Trophoblast cell (in vitro differentiated cells and primary cell): ENCODE data around the gene SND1.

Experiments used
- DNase-seq, 2 donors: peaks; one replicate each; pipeline ENCODE4 v3.0.0-alpha.2; 2016
- H2AFZ ChIP-seq: 2 replicates; pipeline ENCODE4 v1.6.1; 2013; ENCODE audit warnings: low read length, moderate library complexity, mild to moderate bottlenecking; ENCODE audit not compliant: insufficient read depth, poor library complexity
- H2AK5ac ChIP-seq: 2 replicates; pipeline ENCODE4 v1.6.1; 2013; ENCODE audit warnings: mild to moderate bottlenecking, low read length
- H2BK120ac ChIP-seq: 2 replicates; pipeline ENCODE4 v1.6.1; 2013; ENCODE audit warnings: low read length, mild to moderate bottlenecking, moderate library complexity; ENCODE audit not compliant: insufficient read depth, poor library complexity
- H2BK12ac ChIP-seq: 2 replicates; pipeline ENCODE4 v1.6.1; 2013; ENCODE audit warnings: mild to moderate bottlenecking, low read length, moderate library complexity
- H2BK5ac ChIP-seq: 2 replicates; pipeline ENCODE4 v1.6.1; 2013; ENCODE audit warnings: low read length, low read depth, moderate library complexity, mild to moderate bottlenecking; ENCODE audit not compliant: poor library complexity
- H3K14ac ChIP-seq: 2 replicates; pipeline ENCODE4 v1.6.1; 2013; ENCODE audit warnings: mild to moderate bottlenecking, low read length
- H3K18ac ChIP-seq: 2 replicates; pipeline ENCODE4 v1.6.1; 2013; ENCODE audit warnings: mild to moderate bottlenecking, low read length
- H3K23ac ChIP-seq: 2 replicates; pipeline ENCODE4 v1.6.1; 2013; ENCODE audit warnings: low read length
- H3K27ac ChIP-seq: 2 replicates; pipeline ENCODE4 v1.5.1; 2013; ENCODE audit warnings: low read depth, mild to moderate bottlenecking, inconsistent platforms, low read length, moderate library complexity
- H3K27me3 ChIP-seq: 2 replicates; pipeline ENCODE4 v1.6.1; 2013; ENCODE audit warnings: inconsistent platforms, mild to moderate bottlenecking, low read length, moderate library complexity; ENCODE audit not compliant: insufficient read depth
- H3K36me3 ChIP-seq, 2 experiments: 1 replicate in 1 of 2; 2 replicates in 1 of 2; pipeline ENCODE4 v1.6.1; 2013; ENCODE audit warnings: low read length in 2 of 2, mild to moderate bottlenecking in 2 of 2, moderate library complexity in 1 of 2; ENCODE audit not compliant: insufficient read depth in 2 of 2, control insufficient read depth in 1 of 2
- H3K4ac ChIP-seq: 2 replicates; pipeline ENCODE4 v1.6.1; 2013; ENCODE audit warnings: low read depth, mild to moderate bottlenecking, low read length, moderate library complexity
- H3K4me1 ChIP-seq, 2 experiments: 1 replicate in 1 of 2; 2 replicates in 1 of 2; pipeline ENCODE4 v1.6.1; 2013; ENCODE audit warnings: low read length in 2 of 2, mild to moderate bottlenecking in 2 of 2, moderate library complexity in 1 of 2; ENCODE audit not compliant: insufficient read depth in 2 of 2, control insufficient read depth in 1 of 2
- H3K4me2 ChIP-seq: 2 replicates; pipeline ENCODE4 v1.6.1; 2013; ENCODE audit warnings: inconsistent platforms, mild to moderate bottlenecking, low read length, moderate library complexity
- H3K4me3 ChIP-seq: 2 replicates; pipeline ENCODE4 v1.5.1; 2013; ENCODE audit warnings: mild to moderate bottlenecking, low read depth, low read length, inconsistent platforms
- H3K79me1 ChIP-seq: one replicate; pipeline ENCODE4 v1.6.1; 2013; ENCODE audit warnings: low read length
- H3K79me2 ChIP-seq: 2 replicates; pipeline ENCODE4 v1.6.1; 2013; ENCODE audit warnings: low read length, mild to moderate bottlenecking; ENCODE audit not compliant: control insufficient read depth, insufficient read depth, poor library complexity
- H3K9ac ChIP-seq: 2 replicates; pipeline ENCODE4 v1.6.1; 2013; ENCODE audit warnings: mild to moderate bottlenecking, low read length
- H3K9me3 ChIP-seq: 2 replicates; pipeline ENCODE4 v1.6.1; 2013; ENCODE audit warnings: low read depth, mild to moderate bottlenecking, control low read depth, inconsistent platforms, low read length; ENCODE audit not compliant: insufficient read depth
- H4K12ac ChIP-seq: 2 replicates; pipeline ENCODE4 v1.6.1; 2013; ENCODE audit warnings: low read depth, mild to moderate bottlenecking, low read length, moderate library complexity
- H4K8ac ChIP-seq: 2 replicates; pipeline ENCODE4 v1.6.1; 2013; ENCODE audit warnings: low read depth, mild to moderate bottlenecking, low read length, moderate library complexity
- H4K91ac ChIP-seq: one replicate; pipeline ENCODE4 v1.6.1; 2013; ENCODE audit warnings: low read depth, mild to moderate bottlenecking, low read length, moderate library complexity
- WGBS: extraction: QIAGEN DNeasy Blood & Tissue Kit; methylation state at CpG from one replicate; pipeline ENCODE4 v1.1.7; 2013; ENCODE audit warnings: missing lambda C conversion rate; ENCODE audit not compliant: insufficient read length, insufficient coverage; ENCODE audit errors: extremely low coverage; 5-methylcytosine and 5-hydroxymethylcytosine counted together

The SND1 gene

DNA sequence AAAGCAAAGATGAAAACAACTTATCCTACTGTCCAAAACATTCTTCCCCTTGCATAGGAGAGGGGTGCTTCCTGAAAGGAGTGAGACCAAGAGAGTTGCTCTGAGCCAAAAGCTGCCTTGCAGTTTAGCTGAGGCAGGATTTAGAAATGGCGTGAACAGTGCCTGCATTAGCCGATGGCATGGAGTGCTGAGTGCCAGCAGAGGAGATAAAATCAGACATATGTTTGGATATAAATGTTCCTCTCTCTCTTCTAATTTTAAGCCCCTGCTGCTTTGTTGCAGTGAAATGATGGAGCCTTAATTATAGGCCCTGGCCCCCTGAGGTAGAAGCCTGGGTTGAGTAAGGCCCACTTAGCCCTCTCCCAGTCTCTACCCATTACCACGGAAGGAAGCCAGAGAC, 372.2 kb downstream of the SND1 start:
- Histone ChIP-seq H2BK5ac (no peak overlapping the region), H3K27ac (no peak overlapping the region), H3K14ac (no peak overlapping the region), H4K12ac (no peak overlapping the region), H4K91ac (no peak overlapping the region), H3K4me2 (no peak overlapping the region), H4K8ac (no peak overlapping the region), H3K4ac (no peak overlapping the region), H3K79me2 (no peaks in the 10 kb centered on the region), H2AK5ac (no peak overlapping the region), H3K4me1 (peaks cover 16% of the 10 kb centered on the region in 2 experiments), H3K4me3 (no peak overlapping the region), H2BK120ac (no peak overlapping the region), H3K18ac (no peak overlapping the region), H3K27me3 (no peaks in the 10 kb centered on the region), H2AFZ (no peak overlapping the region), H2BK12ac (no peak overlapping the region), H3K36me3 (peaks cover 7 to 15% of the 10 kb centered on the region in 2 experiments), H3K23ac (no peak overlapping the region), H3K9me3 (no peaks in the 10 kb centered on the region), H3K9ac (no peak overlapping the region), H3K79me1 (no peaks in the 10 kb centered on the region)
- no peak for DNase-seq
- no CpG with 5 or more reads among the region's 3 CpGs for WGBS

DNA sequence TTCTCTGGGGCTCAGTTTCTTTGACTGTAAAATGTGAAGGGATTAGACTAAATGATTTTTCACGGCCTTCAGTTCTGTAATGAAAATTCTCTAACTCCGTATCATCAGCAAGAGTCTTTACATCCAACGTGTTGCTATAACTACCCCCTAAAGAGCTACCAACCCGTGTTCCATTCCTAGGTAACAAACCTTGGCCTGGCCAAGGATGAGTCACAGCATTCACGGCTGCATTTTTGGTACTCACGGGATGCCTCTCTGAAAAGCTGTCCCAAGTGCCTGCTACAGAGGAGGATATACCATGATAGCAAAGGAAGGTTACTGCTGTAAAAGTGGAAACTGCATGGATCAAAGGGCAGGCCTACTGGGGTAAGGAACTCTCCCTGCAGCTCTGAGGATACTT, 373.4 kb downstream of the SND1 start:
- Histone ChIP-seq H3K4ac (no peak overlapping the region), H4K8ac (no peak overlapping the region), H3K9me3 (peaks cover 4% of the 10 kb centered on the region), H3K4me2 (no peak overlapping the region), H2AK5ac (no peak overlapping the region), H3K23ac (no peak overlapping the region), H2BK120ac (no peak overlapping the region), H2BK12ac (no peak overlapping the region), H2AFZ (no peak overlapping the region), H3K9ac (no peak overlapping the region), H3K27ac (no peak overlapping the region), H4K12ac (no peak overlapping the region), H3K4me3 (no peak overlapping the region), H3K14ac (no peak overlapping the region), H4K91ac (no peak overlapping the region), H2BK5ac (no peak overlapping the region), H3K79me2 (no peaks in the 10 kb centered on the region), H3K79me1 (no peaks in the 10 kb centered on the region), H3K27me3 (no peaks in the 10 kb centered on the region), H3K4me1 (peaks cover 19% of the 10 kb centered on the region in 2 experiments), H3K18ac (no peak overlapping the region), H3K36me3 (peaks cover 9 to 21% of the 10 kb centered on the region in 2 experiments)
- no CpG with 5 or more reads among the region's 6 CpGs for WGBS
- DNase-seq = peak; percentile 52 to 70

DNA sequence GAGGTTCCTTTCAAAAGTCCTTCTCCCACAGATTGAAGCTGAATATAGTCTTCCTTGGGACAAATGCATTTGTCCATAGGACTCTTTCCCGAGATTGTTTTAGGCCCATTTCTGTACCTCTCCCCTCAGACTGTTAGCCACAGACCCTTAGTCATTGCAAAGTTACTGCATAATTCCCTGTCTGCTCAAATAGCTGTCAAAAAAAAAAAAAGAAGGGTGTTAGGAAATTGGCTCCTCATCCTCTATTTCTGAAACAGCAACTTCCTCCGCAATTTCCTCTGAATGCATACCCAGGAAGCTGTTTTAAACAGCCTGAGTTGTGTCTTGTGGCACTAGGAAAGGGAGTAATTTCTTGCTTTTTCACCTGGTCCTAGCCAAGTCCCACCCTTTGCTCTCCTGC, 373.8 kb downstream of the SND1 start:
- no peak overlapping the region for H3K4me3 ChIP-seq

DNA sequence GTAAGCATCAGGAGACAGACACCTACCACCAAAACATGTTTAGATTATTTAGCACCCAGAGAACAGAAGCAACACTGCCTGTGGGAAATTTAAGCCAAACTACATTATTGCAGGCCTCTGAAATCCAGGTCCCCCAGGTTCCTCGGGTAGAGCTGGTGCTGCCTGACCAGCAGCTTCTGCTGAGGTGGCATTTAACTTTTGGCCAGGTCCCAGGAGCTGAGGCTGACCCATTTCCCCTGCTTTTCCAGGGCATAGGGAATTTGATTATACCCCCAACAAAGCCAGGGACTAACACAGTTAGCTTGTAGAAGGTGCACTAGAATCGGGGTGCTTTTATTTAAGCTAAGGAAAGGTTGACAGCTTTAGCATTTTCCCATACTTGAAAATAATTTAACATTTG, 374.6 kb downstream of the SND1 start:
- WGBS = no CpG with 5 or more reads among the region's 2 CpGs
- H3K4me2 ChIP-seq = no peak overlapping the region
- peaks cover 6 to 17% of the 10 kb centered on the region in 2 experiments for H3K36me3 ChIP-seq
- H2AK5ac ChIP-seq = no peak overlapping the region
- H3K4me1 ChIP-seq = peaks cover 19 to 21% of the 10 kb centered on the region in 2 experiments
- DNase-seq = no peak
- no peak overlapping the region for H2AFZ ChIP-seq
- no peak overlapping the region for H3K9ac ChIP-seq
- H3K79me2 ChIP-seq = no peaks in the 10 kb centered on the region
- H3K18ac ChIP-seq = no peak overlapping the region
- H3K23ac ChIP-seq = no peak overlapping the region
- H4K8ac ChIP-seq = no peak overlapping the region
- no peak overlapping the region for H3K27ac ChIP-seq
- no peak overlapping the region for H4K12ac ChIP-seq
- H2BK120ac ChIP-seq = no peak overlapping the region
- no peak overlapping the region for H3K14ac ChIP-seq
- no peak overlapping the region for H3K4ac ChIP-seq
- H3K27me3 ChIP-seq = peaks cover 3% of the 10 kb centered on the region
- no peak overlapping the region for H3K4me3 ChIP-seq
- H2BK5ac ChIP-seq = no peak overlapping the region
- no peak overlapping the region for H2BK12ac ChIP-seq
- H3K9me3 ChIP-seq = peaks cover 6% of the 10 kb centered on the region
- H3K79me1 ChIP-seq = no peaks in the 10 kb centered on the region
- no peak overlapping the region for H4K91ac ChIP-seq

More for the DNA sequence above, 373.8 kb downstream of the SND1 start:
- H2AK5ac ChIP-seq = no peak overlapping the region
- peaks cover 22 to 23% of the 10 kb centered on the region in 2 experiments for H3K4me1 ChIP-seq
- H3K9me3 ChIP-seq = peaks cover 6% of the 10 kb centered on the region
- no peak overlapping the region for H3K9ac ChIP-seq
- peaks cover 6 to 17% of the 10 kb centered on the region in 2 experiments for H3K36me3 ChIP-seq
- DNase-seq = no peak
- no peak overlapping the region for H3K27ac ChIP-seq
- no peak overlapping the region for H2BK120ac ChIP-seq
- H3K14ac ChIP-seq = no peak overlapping the region
- H4K12ac ChIP-seq = no peak overlapping the region
- no peak overlapping the region for H3K23ac ChIP-seq
- no peaks in the 10 kb centered on the region for H3K79me2 ChIP-seq
- no peak overlapping the region for H2BK5ac ChIP-seq
- H2BK12ac ChIP-seq = no peak overlapping the region
- no peak overlapping the region for H3K18ac ChIP-seq
- H3K4ac ChIP-seq = no peak overlapping the region
- H4K91ac ChIP-seq = no peak overlapping the region
- WGBS = no CpG with 5 or more reads among the region's 2 CpGs
- H3K79me1 ChIP-seq = no peaks in the 10 kb centered on the region
- no peak overlapping the region for H3K4me2 ChIP-seq
- H2AFZ ChIP-seq = no peak overlapping the region
- H3K27me3 ChIP-seq = no peaks in the 10 kb centered on the region
- no peak overlapping the region for H4K8ac ChIP-seq
